ENCODE results near the gene FAM174C. TPM values are rescaled to one million over a fixed set of nuclear protein-coding genes. Genes with fewer than 3 reads are reported as not detected.

Gene FAM174C
- total RNA-seq, 1 donor from 2014 or later = 21.4 TPM

DNA sequence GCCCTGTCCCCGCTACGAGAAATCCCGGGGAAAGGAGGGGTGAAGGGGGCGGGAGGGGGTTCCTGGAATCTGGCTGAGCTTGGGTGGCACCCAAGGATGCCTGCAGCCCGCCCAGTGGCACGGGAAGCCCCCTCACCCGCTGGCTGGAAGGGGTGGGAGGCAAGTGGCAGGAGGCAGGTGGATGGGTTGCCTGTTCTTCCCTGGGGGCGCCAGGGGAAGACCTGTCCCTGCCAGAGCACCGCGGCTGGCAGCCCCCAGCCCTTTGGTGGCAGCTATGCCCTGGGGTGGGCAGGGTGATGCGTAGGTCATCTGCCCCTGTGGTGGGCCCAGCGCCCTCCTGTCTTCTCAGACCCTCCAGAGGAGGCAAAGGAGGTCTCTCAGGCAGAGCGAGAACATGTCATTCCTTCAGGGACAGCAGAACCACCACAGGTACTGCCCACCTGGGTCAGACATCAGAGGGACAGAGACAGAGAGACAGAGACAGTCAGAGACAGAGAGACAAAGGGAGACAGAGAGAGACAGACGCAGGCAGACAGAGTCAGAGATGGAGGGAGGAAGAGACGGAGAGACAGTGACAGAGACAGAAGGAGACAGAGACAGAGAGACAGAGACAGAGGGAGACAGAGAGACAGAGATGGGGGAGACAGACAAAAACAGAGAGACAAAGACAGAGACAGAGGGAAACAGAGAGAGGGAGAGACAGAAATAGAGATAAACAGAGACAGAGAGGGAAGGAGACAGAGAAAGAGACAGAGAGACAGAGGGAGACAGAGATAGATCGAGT is 47.1 kb downstream of the FAM174C start:
- intact Hi-C loops (cut with DNase I) = no loop called here
- DNase-seq (ENCODE audit: low spot score) (no peak), ATAC-seq (no peak)

DNA sequence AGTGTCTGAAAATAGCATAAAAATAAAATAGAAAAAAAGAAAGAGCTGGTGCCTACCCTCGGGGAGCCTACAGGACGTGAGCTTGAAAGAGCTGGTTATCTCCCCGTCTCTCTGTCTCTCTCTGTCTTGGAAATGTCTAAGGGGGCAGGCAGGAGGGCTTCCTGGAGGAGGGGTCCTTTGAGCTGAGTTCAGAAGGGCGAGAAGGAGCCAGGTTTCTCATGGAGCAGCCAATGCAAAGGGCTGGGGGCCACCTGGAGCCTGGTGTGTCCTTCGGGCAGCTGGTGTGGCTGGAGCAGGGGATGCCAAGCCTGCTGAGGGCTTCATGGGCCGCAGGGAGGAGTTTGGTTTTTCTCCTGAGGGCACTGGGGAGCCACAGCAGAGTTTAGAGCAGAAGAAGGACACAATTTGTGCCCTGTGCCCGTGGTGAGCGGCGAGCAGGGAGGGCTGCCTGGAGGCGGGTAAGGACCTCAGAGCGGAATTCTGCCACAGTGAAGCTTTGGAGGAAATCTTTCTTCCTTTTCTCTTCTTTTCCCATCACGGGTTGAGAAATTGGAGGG is 49.0 kb downstream of the FAM174C start:
- ATAC-seq (no peak), DNase-seq (ENCODE audit: low spot score) (no peak)
- intact Hi-C loops (cut with DNase I) = no loop called here

DNA sequence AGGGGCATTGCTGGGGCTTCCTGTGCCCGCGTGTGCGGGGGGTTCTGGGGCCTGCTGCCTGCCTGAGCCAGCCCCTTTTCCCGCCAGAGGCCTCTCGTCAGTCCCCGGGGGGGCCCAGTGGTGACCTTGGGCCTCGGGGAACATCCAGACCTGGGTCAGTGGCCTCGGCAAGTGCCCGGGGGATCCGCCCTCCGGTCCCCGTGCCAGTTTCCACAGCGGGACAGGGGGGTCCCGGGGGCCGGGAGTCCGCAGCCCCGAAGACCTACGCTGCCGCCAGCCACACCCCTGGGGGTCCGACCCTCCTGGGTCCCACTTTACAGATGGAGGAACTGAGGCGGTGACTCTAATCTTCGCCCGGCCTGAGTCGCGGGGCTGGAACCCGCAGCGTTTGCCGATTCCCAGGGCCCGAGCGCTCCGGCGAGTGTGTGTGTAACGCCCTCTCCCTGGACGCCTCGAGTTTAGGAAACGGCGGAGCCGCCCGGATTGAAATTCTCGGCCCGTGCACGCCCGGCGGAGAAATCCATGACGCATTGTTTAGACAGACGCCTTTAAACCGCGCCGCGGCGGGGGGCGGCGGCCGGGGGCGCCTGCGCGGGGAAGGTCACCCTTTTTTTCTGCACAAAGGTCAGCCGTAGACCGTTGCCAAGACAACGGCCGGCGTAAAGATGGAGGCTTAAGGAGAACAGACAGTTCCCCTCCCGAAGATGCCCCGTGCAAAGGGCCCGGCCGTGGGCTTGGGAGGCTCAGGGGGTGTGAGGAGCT is 49.7 kb downstream of the FAM174C start:
- intact Hi-C loops (cut with DNase I) = no loop called here

DNA sequence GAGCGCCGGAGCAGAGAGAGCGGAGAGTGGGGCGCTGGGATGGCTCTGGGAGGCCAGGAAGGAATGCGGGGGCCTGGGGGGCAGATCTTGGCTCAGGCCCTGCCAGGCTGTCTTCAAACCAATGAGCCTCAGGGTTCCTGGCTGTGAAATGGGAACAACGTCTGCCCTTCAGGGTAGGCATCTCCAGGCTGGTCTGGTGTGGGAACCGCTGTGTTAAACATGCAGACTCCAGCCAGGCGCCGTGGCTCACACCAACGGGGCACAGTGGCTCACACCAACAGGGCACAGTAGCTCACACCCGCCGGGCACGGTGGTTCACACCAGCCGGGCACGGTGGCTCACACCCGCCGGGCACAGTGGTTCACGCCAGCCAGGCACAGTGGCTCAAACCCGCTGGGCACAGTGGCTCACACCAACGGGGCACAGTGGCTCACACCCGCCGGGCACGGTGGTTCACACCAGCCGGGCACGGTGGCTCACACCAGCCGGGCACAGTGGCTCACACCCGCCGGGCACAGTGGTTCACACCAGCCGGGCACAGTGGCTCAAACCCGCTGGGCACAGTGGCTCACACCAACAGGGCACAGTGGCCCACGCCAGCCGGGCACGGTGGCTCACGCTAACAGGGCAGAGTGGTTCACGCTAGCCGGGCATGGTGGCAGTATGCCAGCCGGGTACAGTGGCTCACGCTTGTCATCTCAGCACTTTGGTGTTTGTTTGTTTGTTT is 50.4 kb downstream of the FAM174C start:
- DNase-seq (ENCODE audit: low spot score) (no peak), ATAC-seq (no peak)
- intact Hi-C loops (cut with DNase I) = no loop called here

More for the DNA sequence above, 49.7 kb downstream of the FAM174C start:
- DNase-seq (ENCODE audit: low spot score) (peak; percentile 77), ATAC-seq (peak; percentile 82)

DNA sequence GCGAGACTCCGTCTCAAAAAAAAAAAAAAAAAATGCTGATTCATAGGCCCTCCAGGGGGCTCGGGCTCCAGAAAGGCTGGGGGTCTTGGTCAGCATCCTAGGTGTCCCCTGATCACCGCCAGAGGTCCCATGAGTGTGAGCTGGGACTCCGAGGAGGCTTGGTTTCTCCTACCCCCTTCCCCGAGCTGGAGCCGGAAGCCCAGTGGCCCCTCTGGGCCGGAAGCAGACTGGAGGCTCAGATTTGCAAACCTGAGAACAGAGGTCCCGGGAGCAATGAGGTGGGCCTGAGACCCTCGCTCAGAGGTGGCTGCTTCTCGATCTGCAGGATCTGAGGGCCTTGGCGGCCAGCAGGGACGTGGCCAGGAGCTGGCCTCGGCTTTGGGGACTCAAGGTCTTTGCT is 51.8 kb downstream of the FAM174C start:
- ATAC-seq (no peak), DNase-seq (ENCODE audit: low spot score) (no peak)
- intact Hi-C loops (cut with DNase I) = no loop called here

Other genes starting within 250 kb of the FAM174C start
- 120 TPM for gene CNN2, start 248.9 kb upstream of the FAM174C start, total RNA-seq
- 17.3 TPM for gene ABCA7, start 235.4 kb upstream of the FAM174C start, total RNA-seq
- 26.2 TPM for gene ARHGAP45, start 208.4 kb upstream of the FAM174C start, total RNA-seq
- gene POLR2E, start 180.2 kb upstream of the FAM174C start, total RNA-seq = 99.8 TPM
- 239 TPM for gene GPX4, start 171.5 kb upstream of the FAM174C start, total RNA-seq
- 131 TPM for gene SBNO2, start 101.3 kb upstream of the FAM174C start, total RNA-seq
- 57.2 TPM for gene STK11, start 69.8 kb upstream of the FAM174C start, total RNA-seq
- gene CBARP, start 37.5 kb upstream of the FAM174C start, total RNA-seq = 2.9 TPM
- 90.9 TPM for gene ATP5F1D, start 33.8 kb upstream of the FAM174C start, total RNA-seq
- 117 TPM for gene MIDN, start 26.9 kb upstream of the FAM174C start, total RNA-seq
- 550 TPM for gene CIRBP, start 6.2 kb upstream of the FAM174C start, total RNA-seq
- not detected for gene EFNA2, start 10.3 kb downstream of the FAM174C start, total RNA-seq
- 57.5 TPM for gene NDUFS7, start 108.4 kb downstream of the FAM174C start, total RNA-seq
- 48.1 TPM for gene GAMT, start 126.0 kb downstream of the FAM174C start, total RNA-seq
- gene DAZAP1, start 132.1 kb downstream of the FAM174C start, total RNA-seq = 75.7 TPM
- 753 TPM for gene RPS15, start 162.9 kb downstream of the FAM174C start, total RNA-seq
- 6.0 TPM for gene APC2, start 174.6 kb downstream of the FAM174C start, total RNA-seq
- 22.1 TPM for gene C19orf25, start 203.7 kb downstream of the FAM174C start, total RNA-seq
- gene PCSK4, start 214.8 kb downstream of the FAM174C start, total RNA-seq = 2.5 TPM
- 3.9 TPM for gene REEP6, start 215.7 kb downstream of the FAM174C start, total RNA-seq
- gene ADAMTSL5, start 237.5 kb downstream of the FAM174C start, total RNA-seq = 48.3 TPM
- gene PLK5, start 248.5 kb downstream of the FAM174C start, total RNA-seq = 0.80 TPM

All from sciatic nerve (tissue), 2 donors.